GM21528 (cell line): Measurements from ENCODE around the gene LLPH.

Source experiments
- ATAC-seq: cut with Tn5 transposase; IDR thresholded peaks from one replicate; pipeline ENCODE4 v1.9.1; 2021; ENCODE audit warnings: mild to moderate bottlenecking, moderate library complexity; ENCODE audit not compliant: unreplicated experiment, low FRiP score

LLPH gene

DNA sequence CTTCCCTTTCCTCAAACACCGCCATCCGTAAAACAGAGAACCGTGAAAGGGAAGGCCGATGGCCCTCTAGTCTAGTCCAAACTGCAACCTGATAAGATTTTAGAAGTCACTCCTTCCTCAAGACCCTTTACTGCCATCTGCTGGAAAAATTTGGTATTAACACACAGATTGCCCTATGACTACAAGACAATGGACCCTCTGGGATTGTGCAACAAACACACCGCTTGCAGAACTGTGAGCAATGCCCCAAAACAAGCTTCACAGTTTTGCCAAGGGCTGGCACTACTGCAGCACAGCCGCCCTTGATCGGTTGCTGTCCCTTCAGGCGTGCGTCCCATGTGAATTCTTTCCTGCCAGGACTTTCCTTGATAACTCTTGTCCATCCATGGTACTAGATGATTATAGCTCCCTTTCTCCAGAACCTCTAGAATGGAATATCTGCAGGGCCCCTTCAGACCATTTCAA, 23.1 kb downstream of the LLPH start:
- peak; percentile 97 for ATAC-seq

DNA sequence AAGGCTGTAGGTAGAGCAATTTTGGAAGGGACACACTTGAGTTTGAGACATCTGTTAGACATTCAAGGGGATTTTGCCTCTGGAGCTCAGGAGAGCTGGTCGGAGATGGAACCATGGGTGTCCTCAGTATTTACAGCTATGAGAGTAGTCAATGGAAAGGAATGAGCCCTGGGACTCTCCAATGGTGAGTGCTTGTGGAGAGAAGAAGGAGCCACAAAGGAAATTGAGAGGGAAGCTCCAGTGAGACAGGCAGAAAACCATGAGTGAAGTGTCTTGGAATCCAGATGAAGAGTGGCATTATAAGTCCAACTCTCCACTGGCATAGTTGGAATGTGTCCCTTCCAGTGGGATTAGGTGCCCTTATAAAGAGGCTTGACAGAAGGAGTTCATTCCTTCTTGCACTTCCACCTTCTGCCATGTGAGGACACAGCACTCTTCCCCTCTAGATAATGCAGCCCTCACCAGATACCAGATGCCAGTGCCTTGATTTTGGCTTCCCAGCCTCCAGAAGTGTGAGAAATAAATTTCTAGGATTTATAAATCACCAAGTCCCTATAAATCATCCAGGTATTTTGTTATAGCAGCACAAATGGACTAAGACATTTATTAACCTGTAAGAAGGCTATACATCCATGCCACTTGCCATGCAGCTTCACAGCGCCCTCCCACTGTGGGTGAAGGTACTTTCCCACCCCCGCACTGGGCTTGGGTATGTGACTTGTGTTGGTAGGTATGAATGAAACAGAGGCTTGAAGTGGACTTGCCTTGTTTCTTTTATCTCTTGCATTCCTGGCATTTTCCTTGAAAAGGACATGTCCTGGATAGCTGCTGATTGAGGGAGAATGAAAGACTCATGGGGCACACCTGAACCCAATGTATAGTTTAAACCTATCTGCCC, 27.3 kb downstream of the LLPH start:
- ATAC-seq, result no peak

DNA sequence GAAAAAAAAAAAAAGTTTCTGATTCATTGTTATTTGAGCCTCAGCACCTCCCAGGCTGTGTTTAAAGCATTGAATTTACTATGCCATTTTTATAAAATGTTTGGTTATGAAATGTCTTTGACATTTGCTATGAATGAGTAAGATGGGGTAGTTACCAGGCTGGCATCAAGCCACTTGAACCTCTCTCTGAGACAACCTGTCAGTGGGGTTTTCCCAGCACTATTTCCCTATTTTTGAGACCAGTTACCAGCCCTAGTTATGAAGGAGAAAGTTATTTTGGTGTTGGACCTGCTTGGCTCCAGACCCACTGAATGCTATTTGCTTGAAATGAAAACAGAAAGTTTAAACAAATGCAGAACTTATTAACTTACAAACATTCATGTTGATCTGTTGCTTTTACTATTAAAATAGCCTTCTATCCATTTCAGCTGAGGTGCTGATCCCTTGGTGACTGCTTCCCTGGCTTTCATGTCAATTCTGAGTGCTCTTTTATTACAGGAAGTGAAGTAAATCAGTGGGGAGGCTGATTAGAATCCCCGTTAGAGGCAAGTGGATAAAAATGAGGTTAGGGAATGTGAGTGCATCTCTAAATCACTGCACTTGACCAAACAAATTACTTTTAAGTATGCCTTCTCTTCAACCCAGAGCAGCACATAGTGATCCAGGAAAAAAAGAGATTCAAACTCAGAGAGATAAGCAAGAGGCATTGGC, 37.8 kb downstream of the LLPH start:
- ATAC-seq, result no peak

DNA sequence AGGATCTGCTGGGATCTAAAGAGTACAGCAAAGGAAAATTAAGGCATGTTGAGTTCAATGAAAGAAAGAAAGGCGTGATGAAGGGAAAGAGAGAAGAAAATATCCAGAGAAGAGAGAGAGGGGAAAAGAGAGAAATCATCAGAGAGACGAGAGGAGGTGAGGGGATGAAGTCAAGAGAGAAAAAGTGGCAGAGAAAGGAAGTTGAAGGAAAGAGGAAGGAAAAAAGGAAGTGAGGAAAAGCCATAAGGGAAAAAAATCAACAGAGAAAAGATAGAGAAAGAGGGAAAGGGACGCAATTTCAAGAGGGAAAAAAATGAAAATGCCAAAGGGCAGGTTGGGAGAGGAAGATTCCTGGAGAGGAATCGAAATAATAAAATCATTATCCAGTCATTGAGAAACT, 40.4 kb downstream of the LLPH start:
- no peak for ATAC-seq

DNA sequence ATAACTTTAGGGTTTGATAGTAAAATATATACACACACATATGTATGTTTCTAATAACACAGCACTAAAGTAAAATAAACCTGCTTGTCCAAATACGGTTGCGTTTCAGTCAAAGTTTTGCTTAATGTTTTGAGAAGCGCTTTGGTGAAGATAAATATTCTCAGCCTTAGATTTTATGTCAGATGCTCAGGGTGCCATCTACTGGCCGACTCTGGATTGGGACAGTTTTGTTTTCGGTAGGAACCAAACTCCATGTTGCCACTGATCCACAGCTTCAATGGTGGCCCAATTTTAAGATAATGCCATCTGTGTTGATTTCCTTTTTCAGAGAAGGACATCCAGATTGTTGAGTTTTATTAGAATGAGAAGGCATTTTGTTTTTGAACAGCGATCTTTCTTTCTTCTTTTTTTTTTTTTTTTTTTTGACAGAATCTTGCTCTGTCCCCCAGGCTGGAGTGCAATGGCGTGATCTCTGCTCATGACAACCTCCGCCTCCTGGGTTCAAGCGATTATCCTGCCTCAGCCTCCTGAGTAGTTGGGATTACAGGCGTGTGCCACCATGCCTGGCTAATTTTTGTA, 43.1 kb downstream of the LLPH start:
- ATAC-seq, result no peak

DNA sequence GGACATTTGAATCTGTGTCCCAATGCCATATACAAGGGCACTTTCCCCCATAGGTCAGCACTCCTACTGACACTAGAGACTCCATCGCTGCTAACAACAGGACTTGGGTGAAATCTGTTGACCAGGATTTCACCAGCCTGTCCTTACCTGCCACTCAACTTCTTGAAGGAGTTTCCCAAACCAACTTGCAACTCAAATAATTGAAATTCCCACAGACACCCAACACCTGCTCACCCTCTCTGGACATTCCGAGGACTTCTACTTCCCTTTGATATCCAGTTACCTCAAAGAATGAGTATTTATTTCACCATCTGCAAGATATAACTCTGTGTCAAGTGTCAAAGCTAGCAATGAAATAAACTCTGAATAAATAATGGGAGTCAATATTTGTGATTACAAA, 44.6 kb downstream of the LLPH start:
- ATAC-seq, result no peak

DNA sequence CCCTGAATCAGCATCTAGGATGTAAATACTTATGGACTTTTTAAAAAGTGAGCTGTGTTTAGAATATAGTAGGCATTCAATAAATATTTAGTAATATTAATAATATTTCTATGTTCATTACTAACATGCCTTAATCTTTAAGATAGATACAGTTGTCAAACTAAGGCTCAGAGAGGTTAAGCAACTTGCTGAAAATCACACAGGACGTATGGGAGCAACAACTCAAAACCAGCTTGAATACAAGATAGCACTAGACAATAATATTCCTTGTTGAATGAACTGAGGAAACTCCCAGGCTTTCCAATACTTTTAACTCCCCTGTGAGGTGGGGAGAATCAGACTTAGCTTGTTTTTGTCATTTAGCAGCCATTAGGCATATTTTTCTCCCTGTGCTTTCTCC, 45.3 kb downstream of the LLPH start:
- no peak for ATAC-seq

DNA sequence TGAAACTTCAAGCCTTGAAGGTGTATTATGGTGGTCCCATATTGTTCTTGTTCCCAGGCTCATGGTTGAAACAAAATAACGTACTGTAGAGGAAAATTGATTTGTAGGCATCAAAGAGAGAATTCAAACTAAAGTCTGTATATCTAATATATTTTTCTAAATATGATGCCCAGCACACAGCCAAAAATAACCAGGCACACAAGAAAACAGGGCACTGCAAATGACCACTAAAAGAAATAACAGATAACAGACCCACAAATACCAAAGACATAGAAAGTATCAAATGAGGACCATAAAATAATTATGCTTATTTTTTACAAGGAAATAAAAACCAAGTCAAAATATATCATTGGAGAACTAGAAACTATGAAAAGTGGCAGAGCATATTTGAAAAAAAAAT, 46.8 kb downstream of the LLPH start:
- no peak for ATAC-seq

DNA sequence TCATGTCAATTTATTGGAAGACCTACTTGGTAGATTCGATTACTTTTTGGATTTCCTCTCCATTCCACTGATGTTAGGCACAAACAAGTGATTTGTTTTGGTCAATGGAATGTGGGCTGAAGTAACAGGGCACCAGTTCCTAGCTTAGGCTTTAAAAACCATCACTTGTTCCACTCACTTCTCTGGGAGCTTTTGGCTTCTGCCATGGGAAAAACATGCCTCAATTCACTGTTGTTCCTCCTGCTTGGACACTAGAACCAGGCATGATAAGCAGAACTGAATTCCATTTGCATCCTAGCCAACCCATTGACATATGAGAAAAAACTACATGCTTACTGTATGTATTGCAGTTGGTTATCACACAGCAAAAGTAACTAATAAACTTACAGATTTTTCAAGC, 47.8 kb downstream of the LLPH start:
- ATAC-seq, result no peak

DNA sequence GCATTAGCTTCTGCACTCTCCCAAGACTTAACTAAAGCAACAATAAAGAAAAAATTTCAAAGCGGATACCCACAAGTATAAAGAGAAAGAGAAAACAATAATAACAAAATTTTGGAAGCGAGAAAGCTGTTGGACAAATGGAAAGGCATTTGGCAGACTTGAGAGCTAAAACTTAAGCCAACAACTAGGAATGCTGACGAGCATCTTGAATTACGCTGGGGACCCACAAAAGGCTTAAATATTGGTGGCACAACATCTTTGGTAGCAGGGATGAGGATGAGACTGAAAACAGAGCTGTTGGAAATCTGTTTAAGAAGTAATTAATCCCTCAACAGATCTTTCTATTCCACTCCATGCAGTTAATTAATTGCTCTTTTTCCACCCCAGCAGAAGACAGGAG, 49.8 kb downstream of the LLPH start:
- no peak for ATAC-seq

DNA sequence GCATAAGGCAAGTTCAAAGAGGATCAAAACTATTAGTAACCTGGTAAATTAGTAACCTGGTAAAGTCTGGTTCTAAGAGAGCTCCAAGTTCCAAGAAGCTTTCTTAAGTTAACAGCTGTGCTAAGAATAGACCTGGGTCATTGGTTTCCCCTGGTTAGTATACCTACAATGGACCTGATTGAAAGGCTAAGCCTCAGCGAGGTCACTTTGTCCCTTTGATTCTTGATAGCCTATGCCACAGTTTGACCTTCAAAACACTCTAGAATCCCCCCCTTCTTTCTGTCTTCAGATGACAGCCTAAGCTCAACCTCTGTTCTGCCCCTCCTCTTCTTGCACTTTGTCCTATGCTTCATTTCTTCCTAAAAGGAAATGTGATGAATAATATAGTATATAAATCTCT, 53.0 kb downstream of the LLPH start:
- ATAC-seq, result no peak

DNA sequence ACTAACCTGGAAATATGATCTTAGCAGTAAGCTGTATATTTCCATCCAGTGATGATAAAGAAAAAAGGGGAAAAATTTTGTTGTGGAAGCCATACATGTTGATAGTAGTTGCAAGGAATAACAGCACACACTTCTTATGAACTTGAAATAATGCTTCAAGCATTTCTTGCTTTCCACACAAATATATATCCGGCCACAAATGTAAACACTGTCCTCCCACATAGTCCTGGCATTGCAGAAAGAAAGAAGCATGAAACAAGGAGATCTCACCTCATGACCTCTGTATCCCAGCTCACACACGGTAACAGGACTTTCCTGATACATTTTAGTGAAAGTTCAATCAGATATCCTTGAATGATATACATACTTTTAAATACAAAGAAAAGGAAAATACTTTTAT, 56.0 kb downstream of the LLPH start:
- no peak for ATAC-seq

DNA sequence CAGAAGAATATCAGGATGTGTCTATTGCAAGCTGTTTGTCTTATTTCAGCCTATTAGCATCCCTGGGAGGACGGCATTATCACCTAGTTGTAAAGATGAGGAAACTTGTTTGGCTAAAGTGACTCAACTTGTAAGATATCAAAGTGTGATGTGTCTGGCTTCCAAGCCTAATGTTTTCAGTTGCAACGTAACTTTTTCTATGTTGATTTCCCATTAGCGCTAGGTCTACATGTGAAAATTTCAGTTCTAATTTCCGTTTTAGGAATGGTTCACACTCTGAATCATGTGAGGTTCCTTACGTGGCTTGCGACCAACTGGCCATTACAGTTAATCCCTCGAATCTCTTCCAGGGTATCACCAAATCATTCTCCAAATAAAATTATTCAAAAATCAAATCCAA, 58.0 kb downstream of the LLPH start:
- ATAC-seq, result peak; percentile 51

DNA sequence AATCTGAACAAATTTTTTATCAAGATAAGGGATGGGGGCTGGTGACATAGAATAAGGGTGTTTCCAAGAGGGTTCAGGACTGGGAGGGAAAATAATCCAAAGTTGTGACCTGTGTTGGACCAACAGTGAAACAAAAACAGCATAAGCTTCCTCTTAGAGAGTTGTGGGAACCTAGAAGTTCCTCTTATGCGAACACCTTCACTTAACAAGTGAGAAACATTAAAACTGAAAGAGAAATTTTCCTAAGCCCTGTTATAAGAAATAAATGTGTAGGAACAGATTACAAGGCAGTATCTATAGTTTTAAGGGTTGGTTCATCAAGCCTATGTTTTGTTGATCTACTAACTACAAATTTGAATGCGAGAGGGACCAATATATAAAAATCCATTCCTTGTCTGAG, 58.4 kb downstream of the LLPH start:
- peak; percentile 75 for ATAC-seq

DNA sequence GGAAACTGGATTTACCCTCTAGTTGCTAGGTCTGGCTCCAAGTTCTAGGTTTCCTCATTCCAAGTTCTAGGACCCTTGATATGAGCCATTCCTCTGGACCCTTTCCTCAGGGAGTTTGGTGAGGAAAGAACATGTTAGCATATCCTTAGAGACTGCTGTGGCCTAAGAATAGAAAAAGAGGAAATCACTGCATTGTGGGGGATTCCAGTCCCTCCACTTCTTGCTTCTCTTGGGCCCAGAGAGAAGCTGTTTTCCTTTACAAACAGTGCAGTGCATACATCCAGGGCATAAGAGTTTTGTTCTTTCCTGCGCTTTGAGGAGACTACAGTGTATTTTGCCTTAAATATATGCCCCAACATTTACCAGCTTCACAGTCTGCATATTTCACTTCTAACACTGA, 59.0 kb downstream of the LLPH start:
- ATAC-seq, result no peak

DNA sequence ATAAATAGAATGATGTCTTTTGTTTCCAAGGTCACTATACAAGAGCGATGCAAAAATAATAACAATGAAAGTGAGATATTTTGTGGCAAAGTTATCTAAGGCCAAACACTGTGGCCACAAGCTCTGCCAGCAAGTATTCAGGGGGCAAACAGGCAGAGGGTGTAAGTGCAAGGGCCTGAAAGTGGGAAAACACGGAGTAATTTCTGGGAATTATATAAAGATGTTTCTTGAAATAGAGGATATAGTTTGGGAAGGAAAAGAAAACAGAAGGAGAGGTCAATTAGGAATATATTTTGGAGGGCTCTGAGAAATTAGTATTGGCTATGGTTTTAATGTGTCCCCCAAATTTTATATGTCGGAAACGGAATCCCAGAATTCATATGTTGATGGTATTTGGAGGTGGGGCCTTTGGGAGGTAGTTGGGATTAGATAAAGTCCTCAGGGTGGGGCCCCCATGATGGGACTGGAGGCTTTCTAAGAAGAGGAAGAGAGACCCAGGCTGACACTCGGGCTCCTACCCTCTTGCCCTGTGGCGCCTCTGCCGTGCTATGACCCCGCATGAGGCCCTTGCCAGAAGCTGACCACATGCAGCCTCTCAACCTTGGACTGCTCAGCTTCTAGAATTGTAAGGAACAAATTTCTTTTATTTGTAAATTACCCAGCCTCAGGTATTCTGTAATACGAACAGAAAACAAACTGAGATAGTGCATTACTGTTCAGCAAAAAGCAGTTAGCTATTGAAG, 60.0 kb downstream of the LLPH start:
- ATAC-seq, result no peak

DNA sequence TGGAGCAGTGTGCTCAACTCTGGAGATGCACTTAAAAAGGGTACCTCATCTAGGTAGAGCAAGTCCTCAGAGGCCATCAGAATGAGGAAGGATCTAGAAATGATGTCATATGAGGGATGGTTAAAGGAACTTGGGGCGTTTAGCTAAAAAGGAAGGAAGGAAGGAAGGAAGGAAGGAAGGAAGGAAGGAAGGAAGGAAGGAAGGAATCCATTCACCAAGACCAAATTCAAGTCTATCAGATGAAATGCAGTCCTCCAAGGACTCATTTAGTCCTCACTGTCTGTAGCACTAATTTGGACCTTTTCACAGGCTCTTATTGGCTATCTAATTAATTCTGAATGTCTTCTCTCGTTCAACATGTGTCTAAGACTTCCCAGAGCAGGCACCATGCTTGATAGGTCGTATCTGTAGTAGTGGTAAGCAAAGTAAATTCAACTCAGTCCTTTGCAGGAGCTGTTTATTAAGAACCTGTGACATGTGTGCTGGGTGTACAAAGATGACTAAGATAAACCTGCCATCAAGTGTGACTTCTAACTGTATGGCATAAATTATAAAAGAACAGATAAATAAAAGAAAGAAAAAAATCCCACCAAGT, 63.5 kb downstream of the LLPH start:
- peak; percentile 18 for ATAC-seq
